Tibial nerve (tissue), 4 donors: ENCODE measurements around the gene IGF1R.

Source experiments
- EP300 ChIP-seq, 2 donors: sonication (generic); formaldehyde crosslinking; IDR thresholded peaks; one replicate each; pipeline ENCODE4 v1.6.1; 2017; ENCODE audit warnings: antibody characterized with exemption in 2 of 2, mild to moderate bottlenecking in 1 of 2
- POLR2A ChIP-seq, 2 donors: fragments of 450-650 bp; IDR thresholded peaks; one replicate each; pipeline ENCODE4 v1.6.1; 2017; ENCODE audit warnings: antibody characterized with exemption in 2 of 2, mild to moderate bottlenecking in 2 of 2, moderate library complexity in 2 of 2
- TF ChIP-seq, protein P1 (sequence below), 5 experiments: fragments of 200-600 bp in 3 of 5; fragments of 450-650 bp in 2 of 5; sonication (generic) in 3 of 5; IDR thresholded peaks; one replicate each; pipeline ENCODE4 v1.5.1; 2016 to 2019; ENCODE audit warnings: antibody characterized with exemption in 5 of 5, mild to moderate bottlenecking in 3 of 5, moderate library complexity in 2 of 5

DNA sequence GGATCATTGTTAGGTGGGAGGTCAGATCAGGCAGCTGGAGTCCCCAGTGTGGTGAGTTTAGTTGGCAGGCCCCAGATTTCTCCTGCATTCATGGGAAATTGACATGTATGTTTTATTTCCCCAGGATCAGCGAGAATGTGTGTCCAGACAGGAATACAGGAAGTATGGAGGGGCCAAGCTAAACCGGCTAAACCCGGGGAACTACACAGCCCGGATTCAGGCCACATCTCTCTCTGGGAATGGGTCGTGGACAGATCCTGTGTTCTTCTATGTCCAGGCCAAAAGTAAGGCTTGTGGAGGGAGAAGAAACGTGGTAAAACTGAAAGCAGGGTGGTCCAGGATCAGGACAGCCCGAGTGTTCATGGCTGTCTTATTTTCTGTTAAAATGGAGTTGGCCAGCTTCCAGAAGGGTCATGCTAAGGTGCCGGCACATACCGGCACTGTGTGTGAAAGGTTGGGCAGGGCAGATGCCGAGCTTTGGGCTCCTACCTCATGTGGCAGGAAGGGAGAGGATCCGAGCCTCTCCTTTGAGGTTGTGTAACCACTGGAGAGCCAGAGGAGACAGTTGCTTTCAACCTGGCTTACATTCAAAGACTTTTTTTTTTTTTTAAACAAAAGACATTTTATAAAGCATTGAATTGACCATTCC lies 276.2 kb downstream of the IGF1R start:
- TF ChIP-seq, protein P1, sequence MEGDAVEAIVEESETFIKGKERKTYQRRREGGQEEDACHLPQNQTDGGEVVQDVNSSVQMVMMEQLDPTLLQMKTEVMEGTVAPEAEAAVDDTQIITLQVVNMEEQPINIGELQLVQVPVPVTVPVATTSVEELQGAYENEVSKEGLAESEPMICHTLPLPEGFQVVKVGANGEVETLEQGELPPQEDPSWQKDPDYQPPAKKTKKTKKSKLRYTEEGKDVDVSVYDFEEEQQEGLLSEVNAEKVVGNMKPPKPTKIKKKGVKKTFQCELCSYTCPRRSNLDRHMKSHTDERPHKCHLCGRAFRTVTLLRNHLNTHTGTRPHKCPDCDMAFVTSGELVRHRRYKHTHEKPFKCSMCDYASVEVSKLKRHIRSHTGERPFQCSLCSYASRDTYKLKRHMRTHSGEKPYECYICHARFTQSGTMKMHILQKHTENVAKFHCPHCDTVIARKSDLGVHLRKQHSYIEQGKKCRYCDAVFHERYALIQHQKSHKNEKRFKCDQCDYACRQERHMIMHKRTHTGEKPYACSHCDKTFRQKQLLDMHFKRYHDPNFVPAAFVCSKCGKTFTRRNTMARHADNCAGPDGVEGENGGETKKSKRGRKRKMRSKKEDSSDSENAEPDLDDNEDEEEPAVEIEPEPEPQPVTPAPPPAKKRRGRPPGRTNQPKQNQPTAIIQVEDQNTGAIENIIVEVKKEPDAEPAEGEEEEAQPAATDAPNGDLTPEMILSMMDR (IDR thresholded peaks at IDR 0.05) = no peak
- TF ChIP-seq POLR2A (IDR thresholded peaks at IDR 0.05) (no peak), EP300 (IDR thresholded peaks at IDR 0.05) (no peak)
